ENCODE results near the gene SPESP1.

SPESP1 gene

GRCh38 chr15:68896178-68896577, 34.1 kb upstream of the SPESP1 start:
- no peak for TF ChIP-seq CTCF (conservative IDR thresholded peaks at IDR 0.05; ENCODE audit: control insufficient read depth, insufficient read depth, low read depth, low read length)
- H3K4me3 ChIP-seq (ENCODE audit: control insufficient read depth, low read depth, low read length), result no peak overlapping the region
- DNase-seq (ENCODE audit: low read depth), result no peak

GRCh38 chr15:68897016-68897415, 33.3 kb upstream of the SPESP1 start:
- no peak for TF ChIP-seq CTCF (conservative IDR thresholded peaks at IDR 0.05; ENCODE audit: control insufficient read depth, insufficient read depth, low read depth, low read length)
- H3K4me3 ChIP-seq (ENCODE audit: control insufficient read depth, low read depth, low read length), result no peak overlapping the region
- no peak for DNase-seq (ENCODE audit: low read depth)

GRCh38 chr15:68900027-68900426, 30.3 kb upstream of the SPESP1 start:
- no peak overlapping the region for H3K4me3 ChIP-seq (ENCODE audit: control insufficient read depth, low read depth, low read length)
- no peak for DNase-seq (ENCODE audit: low read depth)
- no peak for TF ChIP-seq CTCF (conservative IDR thresholded peaks at IDR 0.05; ENCODE audit: control insufficient read depth, insufficient read depth, low read depth, low read length)

GRCh38 chr15:68907396-68907923, 22.9 kb upstream of the SPESP1 start:
- no peak for TF ChIP-seq CTCF (conservative IDR thresholded peaks at IDR 0.05; ENCODE audit: control insufficient read depth, insufficient read depth, low read depth, low read length)
- H3K4me3 ChIP-seq (ENCODE audit: control insufficient read depth, low read depth, low read length), result no peak overlapping the region
- no peak for DNase-seq (ENCODE audit: low read depth)

GRCh38 chr15:68909601-68910100, 20.7 kb upstream of the SPESP1 start:
- DNase-seq (ENCODE audit: low read depth), result no peak
- H3K4me3 ChIP-seq (ENCODE audit: control insufficient read depth, low read depth, low read length), result no peak overlapping the region
- no peak for TF ChIP-seq CTCF (conservative IDR thresholded peaks at IDR 0.05; ENCODE audit: control insufficient read depth, insufficient read depth, low read depth, low read length)

- no peak for DNase-seq (ENCODE audit: low read depth)
- TF ChIP-seq CTCF (conservative IDR thresholded peaks at IDR 0.05; ENCODE audit: control insufficient read depth, insufficient read depth, low read depth, low read length), result no peak
Measured at GRCh38 chr15:68910341-68910740, 20.0 kb upstream of the SPESP1 start.

GRCh38 chr15:68910816-68911215, 19.5 kb upstream of the SPESP1 start:
- no peak overlapping the region for H3K4me3 ChIP-seq (ENCODE audit: control insufficient read depth, low read depth, low read length)
- no peak for TF ChIP-seq CTCF (conservative IDR thresholded peaks at IDR 0.05; ENCODE audit: control insufficient read depth, insufficient read depth, low read depth, low read length)
- no peak for DNase-seq (ENCODE audit: low read depth)

More at GRCh38 chr15:68910341-68910740, 20.0 kb upstream of the SPESP1 start:
- H3K4me3 ChIP-seq (ENCODE audit: control insufficient read depth, low read depth, low read length), result no peak overlapping the region
